HepG2 (cell line): Measurements from ENCODE around the gene IKZF4. TPM values are rescaled to one million over a fixed set of nuclear protein-coding genes. Genes with fewer than 3 reads are reported as not detected.

ENCODE experiments used
- AKNA ChIP-seq: sonication (generic); formaldehyde crosslinking; IDR thresholded peaks from 2 replicates; pipeline ENCODE4 v1.4.0; 2020; ENCODE audit warnings: missing genetic modification reagents, borderline replicate concordance
- CHD4 ChIP-seq: fragments of 200-600 bp; sonication (generic); IDR thresholded peaks from 2 replicates; pipeline ENCODE4 v1.7.0; 2017; ENCODE audit warnings: mild to moderate bottlenecking, low read length, borderline replicate concordance
- CREB1 ChIP-seq, 2 experiments: fragments of 450-650 bp in 1 of 2; IDR thresholded peaks; 2 replicates each; pipeline ENCODE4 v1.6.1; 2016 to 2017; ENCODE audit warnings: control low read depth in 1 of 2, mild to moderate bottlenecking in 1 of 2, missing compliant biosample characterization in 1 of 2, missing genetic modification characterization in 1 of 2
- FUBP1 ChIP-seq: sonication (generic); formaldehyde crosslinking; IDR thresholded peaks from 2 replicates; pipeline ENCODE4 v1.5.1; 2020; ENCODE audit warnings: missing genetic modification reagents, mild to moderate bottlenecking, borderline replicate concordance
- HNRNPH1 ChIP-seq: fragments of 200-400 bp; formaldehyde crosslinking; optimal IDR thresholded peaks from 2 replicates; pipeline ENCODE3; 2017; ENCODE audit warnings: mild to moderate bottlenecking, low read depth, low read length
- KLF9 ChIP-seq: IDR thresholded peaks from 2 replicates; pipeline ENCODE4 v1.6.1; 2016; ENCODE audit warnings: low read depth
- MEF2D ChIP-seq: sonication (generic); formaldehyde crosslinking; IDR thresholded peaks from 2 replicates; pipeline ENCODE4 v1.5.1; 2020; ENCODE audit warnings: mild to moderate bottlenecking, missing genetic modification reagents
- MLLT10 ChIP-seq: sonication (generic); formaldehyde crosslinking; IDR thresholded peaks from 2 replicates; pipeline ENCODE4 v1.4.0; 2020; ENCODE audit warnings: missing genetic modification reagents
- NAIF1 ChIP-seq: sonication (generic); formaldehyde crosslinking; IDR thresholded peaks from 2 replicates; pipeline ENCODE4 v1.5.0; 2020; ENCODE audit warnings: mild to moderate bottlenecking, missing genetic modification reagents, borderline replicate concordance
- RXRA ChIP-seq: sonication (generic); formaldehyde crosslinking; IDR thresholded peaks from 2 replicates; pipeline ENCODE4 v1.5.1; 2020; ENCODE audit warnings: missing genetic modification reagents
- SIN3B ChIP-seq: fragments of 150-350 bp; IDR thresholded peaks from 2 replicates; pipeline ENCODE4 v1.6.1; 2014; ENCODE audit warnings: low read length
- SMAD9 ChIP-seq: sonication (generic); formaldehyde crosslinking; IDR thresholded peaks from 2 replicates; pipeline ENCODE4 v1.5.1; 2020; ENCODE audit warnings: mild to moderate bottlenecking, missing genetic modification reagents
- SPEN ChIP-seq: sonication (generic); formaldehyde crosslinking; IDR thresholded peaks from 2 replicates; pipeline ENCODE4 v1.5.1; 2020; ENCODE audit warnings: low read depth, mild to moderate bottlenecking, missing genetic modification reagents
- STAG1 ChIP-seq: sonication (generic); formaldehyde crosslinking; IDR thresholded peaks from 2 replicates; pipeline ENCODE4 v1.4.0; 2020; ENCODE audit warnings: missing genetic modification reagents
- STAT6 ChIP-seq: sonication (generic); formaldehyde crosslinking; IDR thresholded peaks from 2 replicates; pipeline ENCODE4 v1.4.0; 2020; ENCODE audit warnings: missing genetic modification reagents, mild to moderate bottlenecking, borderline replicate concordance
- TAF1 ChIP-seq: sonication (generic); formaldehyde crosslinking; IDR thresholded peaks from 2 replicates; pipeline ENCODE4 v1.4.0; 2020; ENCODE audit warnings: missing genetic modification reagents
- ZIK1 ChIP-seq: sonication (generic); formaldehyde crosslinking; IDR thresholded peaks from 2 replicates; pipeline ENCODE4 v1.5.0; 2020; ENCODE audit warnings: mild to moderate bottlenecking, low read depth, missing genetic modification reagents, borderline replicate concordance
- ZNF121 ChIP-seq: sonication (generic); formaldehyde crosslinking; IDR thresholded peaks from 2 replicates; pipeline ENCODE4 v1.5.0; 2020; ENCODE audit warnings: mild to moderate bottlenecking, missing genetic modification reagents
- ZNF3 ChIP-seq: IDR thresholded peaks from 2 replicates; pipeline ENCODE4 v1.7.0; 2017; ENCODE audit warnings: inconsistent platforms
- ZNF460 ChIP-seq: sonication (generic); formaldehyde crosslinking; IDR thresholded peaks from 2 replicates; pipeline ENCODE4 v1.5.1; 2020; ENCODE audit warnings: missing genetic modification reagents, mild to moderate bottlenecking, borderline replicate concordance
- ZNF550 ChIP-seq: sonication (generic); formaldehyde crosslinking; IDR thresholded peaks from 2 replicates; pipeline ENCODE4 v1.4.0; 2020; ENCODE audit warnings: mild to moderate bottlenecking, missing genetic modification reagents, borderline replicate concordance
- ZNF768 ChIP-seq: sonication (generic); formaldehyde crosslinking; IDR thresholded peaks from 2 replicates; pipeline ENCODE4 v1.4.0; 2020; ENCODE audit warnings: missing genetic modification reagents
- polyA plus RNA-seq, 8 experiments: library from polyadenylated mRNA; depleted of rRNA in 3 of 8; stranded (reverse) in 7 of 8; unstranded in 1 of 8; fragments of >200 nt; fragmentation: Illumina TruSeq in 4 of 8; extraction: Trizol in 4 of 8; gene quantifications; 2 replicates each; pipeline versions ENCODE4 v1.2.1 to v1.2.3, GENCODE V29; 2011 to 2016; ENCODE audit warnings: low read depth in 4 of 8, missing spikeins in 1 of 8, mixed read lengths in 1 of 8; ENCODE audit not compliant: insufficient read depth in 1 of 8
- total RNA-seq, 5 experiments: library from RNA; depleted of rRNA; stranded (reverse); fragments of >200 nt; fragmentation: Illumina TruSeq; extraction: Trizol; gene quantifications; 2 replicates each; pipeline ENCODE4 v1.2.3, GENCODE V29; 2016; ENCODE audit warnings: low read depth in 1 of 5

IKZF4 gene
- total and polyA plus RNA-seq, 2 of the 13 experiments (the other 11 are each of a cell fraction or from before 2014, with no cell fraction given): 0.58 to 2.2 TPM

GRCh38 chr12:55996201-55996714 lies 24.6 kb upstream of the IKZF4 start (continued):
- no peak for TF ChIP-seq AKNA (CRISPR knock-in tag)
- TF ChIP-seq HNRNPH1: no peak
- peak; percentile 95 for TF ChIP-seq CHD4
- no peak for TF ChIP-seq SIN3B
- TF ChIP-seq MEF2D (CRISPR knock-in tag): no peak
- TF ChIP-seq ZNF121 (CRISPR knock-in tag): peak; percentile 100
- no peak for TF ChIP-seq ZIK1
- TF ChIP-seq NAIF1: peak; percentile 75; the same call in 1 of the 2 replicates
- TF ChIP-seq SMAD9 (CRISPR knock-in tag): no peak
- no peak for TF ChIP-seq ZNF550 (CRISPR knock-in tag)
- TF ChIP-seq KLF9 (CRISPR knock-in tag): no peak
- no peak for TF ChIP-seq ZNF460
- TF ChIP-seq ZNF3 (CRISPR knock-in tag): peak; percentile 70; the same call in 1 of the 2 replicates
- TF ChIP-seq TAF1 (CRISPR knock-in tag): no peak
- TF ChIP-seq STAG1 (CRISPR knock-in tag): peak; percentile 78
- TF ChIP-seq FUBP1 (CRISPR knock-in tag): no peak
- no peak for TF ChIP-seq MLLT10 (CRISPR knock-in tag)
- peak; percentile 4; the same call in 1 of the 2 replicates for TF ChIP-seq SPEN (CRISPR knock-in tag)
- TF ChIP-seq RXRA (CRISPR knock-in tag): no peak
- TF ChIP-seq CREB1 (IDR thresholded peaks at IDR 0.05): no peak
- TF ChIP-seq CREB1 (CRISPR knock-in tag; IDR thresholded peaks at IDR 0.05): no peak
- no peak for TF ChIP-seq STAT6
- peak; percentile 76; the same call in 1 of the 2 replicates for TF ChIP-seq ZNF768 (CRISPR knock-in tag)
